H1 (cell line): Measurements from ENCODE around the gene MSANTD4. TPM values are rescaled to one million over a fixed set of nuclear protein-coding genes. Genes with fewer than 3 reads are reported as not detected.

Experiments used
- BRCA1 ChIP-seq: IDR thresholded peaks from 2 replicates; pipeline ENCODE4 v1.6.1; 2012; ENCODE audit warnings: low read depth, low read length, improper control_type of control experiment
- CEBPB ChIP-seq: IDR thresholded peaks from 2 replicates; pipeline ENCODE4 v1.6.1; 2012; ENCODE audit warnings: low read depth, low read length
- CTBP2 ChIP-seq: IDR thresholded peaks from 2 replicates; pipeline ENCODE4 v1.7.0; 2011; ENCODE audit warnings: borderline replicate concordance, mild to moderate bottlenecking, moderate library complexity, mixed read lengths, low read length; ENCODE audit not compliant: insufficient read depth, insufficient read length
- CTCF ChIP-seq, 3 experiments: IDR thresholded peaks; 1 replicate in 2 of 3; 2 replicates in 1 of 3; pipeline versions ENCODE4 v1.5.1 to v1.6.1; 2011; ENCODE audit warnings: low read length in 3 of 3, mild to moderate bottlenecking in 3 of 3, inconsistent platforms in 2 of 3, low read depth in 1 of 3, moderate library complexity in 1 of 3; ENCODE audit not compliant: insufficient read depth in 1 of 3; ENCODE audit errors: control extremely low read depth in 1 of 3
- EGR1 ChIP-seq: IDR thresholded peaks from 2 replicates; pipeline ENCODE4 v1.6.1; 2011; ENCODE audit warnings: low read depth, low read length, borderline replicate concordance
- EZH2 ChIP-seq: fragments of 200-600 bp; sonication (generic); IDR thresholded peaks from 2 replicates; pipeline ENCODE4 v1.7.1; 2012; ENCODE audit warnings: low read depth, mild to moderate bottlenecking, moderate library complexity, low read length, inconsistent platforms; ENCODE audit not compliant: severe bottlenecking
- JUN ChIP-seq: IDR thresholded peaks from 2 replicates; pipeline ENCODE4 v1.6.1; 2011; ENCODE audit warnings: low read depth, mild to moderate bottlenecking, improper control_type of control experiment, low read length
- KDM1A ChIP-seq: fragments of 200-600, 300-600 bp; sonication (generic); IDR thresholded peaks from 2 replicates; pipeline ENCODE4 v1.7.1; 2016; ENCODE audit warnings: mild to moderate bottlenecking, low read length, borderline replicate concordance
- MAFK ChIP-seq: IDR thresholded peaks from 2 replicates; pipeline ENCODE4 v1.6.1; 2012; ENCODE audit warnings: low read depth, mild to moderate bottlenecking, improper control_type of control experiment, low read length
- MAX ChIP-seq: IDR thresholded peaks from 2 replicates; pipeline ENCODE4 v1.6.1; 2012; ENCODE audit warnings: inconsistent platforms
- RFX5 ChIP-seq: IDR thresholded peaks from 2 replicates; pipeline ENCODE4 v1.6.1; 2011; ENCODE audit warnings: low read depth, low read length, improper control_type of control experiment, borderline replicate concordance
- SP2 ChIP-seq: IDR thresholded peaks from 2 replicates; pipeline ENCODE4 v1.6.1; 2012; ENCODE audit warnings: mild to moderate bottlenecking, low read length, inconsistent platforms
- SP4 ChIP-seq: IDR thresholded peaks from 2 replicates; pipeline ENCODE4 v1.6.1; 2012; ENCODE audit warnings: low read length, inconsistent platforms
- SUZ12 ChIP-seq: fragments of 200-600 bp; sonication (generic); IDR thresholded peaks from 2 replicates; pipeline ENCODE4 v1.6.1; 2012; ENCODE audit warnings: mild to moderate bottlenecking, inconsistent platforms, low read length, moderate library complexity, mixed read lengths
- USF2 ChIP-seq: IDR thresholded peaks from 2 replicates; pipeline ENCODE4 v1.6.1; 2011; ENCODE audit warnings: low read length, improper control_type of control experiment
- polyA plus RNA-seq, 7 experiments: library from polyadenylated mRNA; depleted of rRNA in 3 of 7; stranded (reverse) in 5 of 7; unstranded in 2 of 7; fragments of >200 nt in 5 of 7; fragments of 200-250 nt in 2 of 7; gene quantifications; 1 replicate in 5 of 7; 2 replicates in 1 of 7; 4 replicates in 1 of 7; pipeline versions ENCODE4 v1.2.1 to v1.2.3, GENCODE V29; 2011 to 2013; ENCODE audit warnings: missing spikeins in 2 of 7, mixed read lengths in 2 of 7
- total RNA-seq: library from RNA; stranded (reverse); fragmentation: NEBNext Ultra II Directional; extraction: Animal tissue kit (Norgen Biotek cat#: 25700); gene quantifications from 2 replicates; pipeline ENCODE4 v1.2.1, GENCODE V29; 2021

The MSANTD4 gene
- total and polyA plus RNA-seq, 2 of the 8 experiments (the other 6 are each of a cell fraction or from before 2014, with no cell fraction given): 5.1 to 21.9 TPM

- TF ChIP-seq RFX5: no peak
- no peak for TF ChIP-seq SP2
- TF ChIP-seq SP4: no peak
- no peak for TF ChIP-seq SUZ12
- no peak for TF ChIP-seq EGR1
- no peak for TF ChIP-seq KDM1A
- no peak for TF ChIP-seq EZH2
- no peak for TF ChIP-seq MAFK
- no peak for TF ChIP-seq CTCF (IDR thresholded peaks at IDR 0.05; ENCODE audit: control extremely low read depth in 1 of 3, insufficient read depth in 1 of 3, low read depth in 1 of 3, low read length in 3 of 3)
- TF ChIP-seq BRCA1: no peak
- TF ChIP-seq USF2: no peak
- no peak for TF ChIP-seq MAX
- no peak for TF ChIP-seq JUN
- no peak for TF ChIP-seq CEBPB
- TF ChIP-seq CTBP2: no peak
Measured at GRCh38 chr11:106043540-106043939, 21.5 kb upstream of the MSANTD4 start (continued).
